SK-N-MC (cell line): ENCODE data around the gene TMEM164.

Experiments used
- EZH2 ChIP-seq: fragments of 200-600 bp; sonication (generic); IDR thresholded peaks from one replicate; pipeline ENCODE4 v1.6.1; 2017; ENCODE audit warnings: antibody characterized with exemption
- FOXP2 ChIP-seq: optimal IDR thresholded peaks from 2 replicates; pipeline ENCODE3; 2011; ENCODE audit warnings: mild to moderate bottlenecking, moderate library complexity; ENCODE audit not compliant: insufficient read depth; ENCODE audit errors: extremely low read length, control extremely low read depth
- POLR2AphosphoS5 ChIP-seq: IDR thresholded peaks from 2 replicates; pipeline ENCODE4 v1.6.1; 2012; ENCODE audit warnings: mild to moderate bottlenecking, low read depth, low read length, borderline replicate concordance

- TF ChIP-seq EZH2 (no peak), POLR2AphosphoS5 (no peak), FOXP2 (no peak)
These were observed 48.0 kb downstream of the TMEM164 start for GRCh38 chrX:110050901-110051300.
